Glutamatergic neuron (in vitro differentiated cells): ENCODE results near the gene PAIP1. TPM values are rescaled to one million over a fixed set of nuclear protein-coding genes. Genes with fewer than 3 reads are reported as not detected.

Experiments used
- DNase-seq: peaks from one replicate; pipeline ENCODE4 v3.0.0; 2022
- H3K27ac Mint-ChIP-seq: one replicate; pipeline ENCODE4 v1.8.0; 2020; ENCODE audit warnings: mild to moderate bottlenecking, mixed read lengths, inconsistent platforms; ENCODE audit not compliant: unreplicated experiment
- H3K27me3 Mint-ChIP-seq: one replicate; pipeline ENCODE4 v1.8.0; 2020; ENCODE audit warnings: mild to moderate bottlenecking, moderate library complexity, mixed read lengths, inconsistent platforms; ENCODE audit not compliant: unreplicated experiment
- H3K36me3 Mint-ChIP-seq: one replicate; pipeline ENCODE4 v1.8.0; 2020; ENCODE audit warnings: mild to moderate bottlenecking, mixed read lengths, inconsistent platforms; ENCODE audit not compliant: unreplicated experiment
- H3K4me1 Mint-ChIP-seq: one replicate; pipeline ENCODE4 v1.8.0; 2020; ENCODE audit warnings: mild to moderate bottlenecking, low read depth, mixed read lengths, inconsistent platforms; ENCODE audit not compliant: unreplicated experiment
- H3K4me3 Mint-ChIP-seq: one replicate; pipeline ENCODE4 v1.8.0; 2020; ENCODE audit warnings: mild to moderate bottlenecking, mixed read lengths, inconsistent platforms; ENCODE audit not compliant: unreplicated experiment
- H3K9me3 Mint-ChIP-seq: one replicate; pipeline ENCODE4 v1.8.0; 2020; ENCODE audit warnings: mild to moderate bottlenecking, moderate library complexity, mixed read lengths, inconsistent platforms; ENCODE audit not compliant: unreplicated experiment
- total RNA-seq: library from RNA; stranded (reverse); fragmentation: NEBNext Ultra II Directional; extraction: Animal tissue kit (Norgen Biotek cat#: 25700); gene quantifications from one replicate; pipeline ENCODE4 v1.2.1, GENCODE V29; 2021; ENCODE audit not compliant: unreplicated experiment
- TF ChIP-seq, protein P1 (sequence below): fragments of 200-600 bp; sonication (generic); IDR thresholded peaks from one replicate; pipeline ENCODE4 v1.5.0; 2021; ENCODE audit not compliant: partially characterized antibody, unreplicated experiment

PAIP1 gene
- total RNA-seq, 1 donor from 2014 or later = 127 TPM

DNA sequence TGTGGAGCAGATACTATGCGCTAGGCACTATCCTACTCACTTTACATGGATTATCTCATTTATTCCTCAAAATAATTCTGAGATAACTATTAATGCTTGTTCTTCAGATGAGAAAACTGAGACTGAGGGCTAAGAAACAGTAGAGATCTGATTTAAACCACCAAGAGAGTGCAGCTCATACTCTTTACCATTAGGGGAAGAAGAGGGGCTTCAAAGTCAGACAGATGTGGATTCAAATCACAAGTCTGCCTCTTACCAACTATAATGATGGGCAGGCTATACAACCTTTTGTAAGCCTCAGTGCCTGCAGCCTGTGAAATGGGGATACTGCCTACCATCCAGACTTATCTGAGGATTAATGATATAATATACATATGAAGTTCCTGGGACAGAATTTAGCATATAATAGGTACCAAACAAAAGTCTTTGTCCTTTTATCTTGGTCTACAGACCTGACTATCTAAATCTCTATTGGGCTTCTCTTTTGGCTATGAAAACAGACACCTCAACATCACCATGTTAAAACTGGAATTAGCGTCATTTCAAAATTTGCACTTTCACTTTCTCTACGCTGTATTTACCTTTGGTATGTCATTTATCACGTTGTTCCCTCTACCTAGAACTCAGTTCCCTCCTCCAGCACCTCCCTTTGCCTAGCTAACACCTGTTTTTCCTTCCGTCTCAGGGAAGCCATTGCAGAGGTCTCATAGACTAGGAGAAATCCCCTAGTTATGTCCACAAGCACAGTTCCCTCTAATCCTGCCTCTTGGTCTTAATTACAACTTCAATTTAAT, 59.4 kb downstream of the PAIP1 start:
- Mint-ChIP-seq H3K27me3 (no peaks in the 10 kb centered on the region), H3K9me3 (no peaks in the 10 kb centered on the region), H3K36me3 (no peaks in the 10 kb centered on the region), H3K4me1 (no peaks in the 10 kb centered on the region), H3K4me3 (peak overlapping the region; percentile 3), H3K27ac (no peak overlapping the region)
- no peak for DNase-seq
- TF ChIP-seq, protein P1, sequence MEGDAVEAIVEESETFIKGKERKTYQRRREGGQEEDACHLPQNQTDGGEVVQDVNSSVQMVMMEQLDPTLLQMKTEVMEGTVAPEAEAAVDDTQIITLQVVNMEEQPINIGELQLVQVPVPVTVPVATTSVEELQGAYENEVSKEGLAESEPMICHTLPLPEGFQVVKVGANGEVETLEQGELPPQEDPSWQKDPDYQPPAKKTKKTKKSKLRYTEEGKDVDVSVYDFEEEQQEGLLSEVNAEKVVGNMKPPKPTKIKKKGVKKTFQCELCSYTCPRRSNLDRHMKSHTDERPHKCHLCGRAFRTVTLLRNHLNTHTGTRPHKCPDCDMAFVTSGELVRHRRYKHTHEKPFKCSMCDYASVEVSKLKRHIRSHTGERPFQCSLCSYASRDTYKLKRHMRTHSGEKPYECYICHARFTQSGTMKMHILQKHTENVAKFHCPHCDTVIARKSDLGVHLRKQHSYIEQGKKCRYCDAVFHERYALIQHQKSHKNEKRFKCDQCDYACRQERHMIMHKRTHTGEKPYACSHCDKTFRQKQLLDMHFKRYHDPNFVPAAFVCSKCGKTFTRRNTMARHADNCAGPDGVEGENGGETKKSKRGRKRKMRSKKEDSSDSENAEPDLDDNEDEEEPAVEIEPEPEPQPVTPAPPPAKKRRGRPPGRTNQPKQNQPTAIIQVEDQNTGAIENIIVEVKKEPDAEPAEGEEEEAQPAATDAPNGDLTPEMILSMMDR = no peak

DNA sequence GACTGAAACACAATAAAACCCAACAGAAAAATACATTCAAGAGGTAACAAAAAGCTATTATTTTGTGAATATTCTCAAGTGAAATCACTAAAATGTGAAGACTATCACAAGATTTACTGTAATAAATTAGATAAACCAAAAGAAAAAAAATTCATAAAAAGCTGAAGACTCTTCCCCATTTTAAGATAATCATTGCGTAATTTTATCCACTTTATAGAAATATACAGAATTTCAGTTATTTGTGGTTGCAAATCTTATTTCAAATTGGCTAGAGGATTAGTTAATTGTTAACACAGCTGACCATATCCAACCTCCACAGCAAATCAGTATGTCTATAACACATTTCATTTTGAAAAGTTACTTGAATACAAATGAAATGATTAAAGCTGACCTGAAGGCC, 65.6 kb downstream of the PAIP1 start:
- Mint-ChIP-seq H3K36me3 (no peaks in the 10 kb centered on the region), H3K27me3 (no peaks in the 10 kb centered on the region), H3K27ac (no peak overlapping the region), H3K9me3 (no peaks in the 10 kb centered on the region), H3K4me3 (no peak overlapping the region), H3K4me1 (no peaks in the 10 kb centered on the region)
- TF ChIP-seq, protein P1 = no peak
- no peak for DNase-seq

DNA sequence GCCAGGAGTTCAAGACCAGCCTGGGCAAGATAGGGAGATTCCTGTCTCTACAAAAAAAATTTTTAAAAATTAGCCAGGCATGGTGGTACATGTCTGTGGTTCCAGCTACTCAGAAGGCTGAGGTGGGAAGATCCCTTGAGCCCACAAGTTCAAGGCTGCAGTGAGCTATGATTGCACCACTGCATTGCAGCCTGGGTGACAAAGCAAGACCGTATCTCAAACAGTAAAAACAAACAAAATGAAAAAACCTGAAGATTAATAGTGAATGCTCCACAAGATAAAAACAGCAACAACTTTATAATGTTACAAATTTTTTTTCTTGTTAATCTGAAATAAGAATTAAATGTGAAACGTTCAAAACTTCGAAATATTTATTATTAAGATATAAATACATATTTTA, 70.5 kb downstream of the PAIP1 start:
- Mint-ChIP-seq H3K36me3 (no peaks in the 10 kb centered on the region), H3K4me1 (peaks cover 7% of the 10 kb centered on the region), H3K9me3 (peaks cover 7% of the 10 kb centered on the region), H3K27ac (no peak overlapping the region), H3K27me3 (peaks cover 2% of the 10 kb centered on the region), H3K4me3 (no peak overlapping the region)
- TF ChIP-seq, protein P1 = no peak
- no peak for DNase-seq

DNA sequence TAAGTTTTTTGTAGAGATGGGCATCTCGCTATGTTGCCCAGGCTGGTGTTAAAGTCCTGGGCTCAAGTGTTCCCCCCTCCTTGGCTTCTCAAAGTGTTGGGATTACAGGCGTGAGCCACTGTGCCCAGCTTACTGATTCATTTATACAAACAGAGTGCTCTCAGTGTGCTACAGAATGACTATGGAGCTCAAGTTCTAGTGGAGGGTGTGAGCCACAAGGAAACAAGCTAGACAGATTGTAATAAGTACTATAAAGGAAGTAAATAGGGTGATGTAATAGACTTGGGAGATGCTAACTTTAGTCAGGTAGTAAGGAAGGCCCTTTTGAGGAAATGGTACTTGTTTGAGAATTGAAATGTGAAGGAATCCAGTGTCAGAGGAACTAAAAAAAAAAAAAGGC, 71.5 kb downstream of the PAIP1 start:
- Mint-ChIP-seq H3K4me3 (peak overlapping the region; percentile 5), H3K4me1 (peaks cover 7% of the 10 kb centered on the region), H3K27ac (no peak overlapping the region), H3K36me3 (no peaks in the 10 kb centered on the region), H3K27me3 (peaks cover 4% of the 10 kb centered on the region), H3K9me3 (peaks cover 7% of the 10 kb centered on the region)
- TF ChIP-seq, protein P1 = no peak
- no peak for DNase-seq

DNA sequence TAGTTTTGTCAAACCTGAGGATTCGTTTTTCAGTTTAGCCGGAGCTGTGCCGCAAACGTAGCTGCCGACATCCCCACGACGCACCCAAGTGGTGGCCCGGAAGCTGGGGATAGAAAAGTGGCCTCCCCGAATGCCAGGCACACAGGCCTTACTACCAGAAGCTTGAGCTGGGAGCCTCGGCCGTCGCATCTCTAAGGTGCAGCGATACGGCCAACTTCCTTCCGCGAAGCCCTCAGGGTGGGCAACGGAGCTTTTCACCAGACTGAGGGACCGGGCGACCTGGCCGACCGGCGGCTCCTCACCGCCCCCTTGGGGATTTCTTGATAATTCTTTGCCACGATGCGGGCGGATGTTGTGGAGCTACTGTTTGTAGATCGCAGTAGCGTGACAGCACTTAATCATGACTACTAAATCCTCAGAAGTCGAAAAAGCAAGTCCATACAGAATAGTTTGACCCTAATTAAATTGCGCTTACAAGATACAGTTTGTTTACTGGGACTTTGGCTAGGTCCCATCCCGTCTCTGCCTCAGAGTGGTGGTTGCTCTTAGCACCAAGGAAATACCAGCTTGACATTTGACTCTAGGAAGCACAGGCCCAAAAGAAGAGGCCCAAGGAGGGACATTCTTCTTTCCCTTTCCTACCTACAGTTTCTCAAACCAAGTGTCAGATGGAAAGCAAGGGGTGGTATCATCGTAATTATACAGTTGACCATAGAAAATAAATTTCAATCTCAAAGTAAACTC, 72.6 kb downstream of the PAIP1 start:
- Mint-ChIP-seq H3K36me3 (no peaks in the 10 kb centered on the region), H3K4me3 (peak overlapping the region; percentile 98), H3K9me3 (peaks cover 7% of the 10 kb centered on the region), H3K27ac (peak overlapping the region; percentile 93), H3K27me3 (peaks cover 4% of the 10 kb centered on the region), H3K4me1 (peaks cover 7% of the 10 kb centered on the region)
- peak; percentile 79 for DNase-seq
- TF ChIP-seq, protein P1 = peak; percentile 63
